WERI-Rb-1 (cell line): Measurements from ENCODE around the gene ETV4.

Source experiments
- DNase-seq: peaks from one replicate; pipeline ENCODE4 v3.0.0-alpha.2; 2020
- H3K27ac ChIP-seq: fragments of 250-450 bp; sonication (Bioruptor Pico); 2 replicates; pipeline ENCODE4 v1.5.1; 2020; ENCODE audit warnings: mild to moderate bottlenecking, moderate library complexity
- H3K27me3 ChIP-seq: fragments of 250-450 bp; sonication (Bioruptor Pico); 2 replicates; pipeline ENCODE4 v1.5.1; 2021; ENCODE audit warnings: mild to moderate bottlenecking, low read depth, moderate library complexity; ENCODE audit not compliant: insufficient read depth, severe bottlenecking
- H3K36me3 ChIP-seq: fragments of 250-450 bp; sonication (Bioruptor Pico); 2 replicates; pipeline ENCODE4 v1.5.1; 2020; ENCODE audit warnings: mild to moderate bottlenecking, moderate library complexity
- H3K4me3 ChIP-seq: 2 replicates; pipeline ENCODE4 v1.5.1; 2011; ENCODE audit warnings: low read depth, mild to moderate bottlenecking, control low read depth, low read length
- H3K9me3 ChIP-seq: fragments of 250-450 bp; sonication (Bioruptor Pico); 2 replicates; pipeline ENCODE4 v1.5.1; 2021; ENCODE audit warnings: mild to moderate bottlenecking, moderate library complexity; ENCODE audit not compliant: severe bottlenecking
- CTCF ChIP-seq: IDR thresholded peaks from 2 replicates; pipeline ENCODE4 v1.5.1; 2011; ENCODE audit warnings: low read depth, mild to moderate bottlenecking, control low read depth, inconsistent platforms, low read length

Gene ETV4

DNA sequence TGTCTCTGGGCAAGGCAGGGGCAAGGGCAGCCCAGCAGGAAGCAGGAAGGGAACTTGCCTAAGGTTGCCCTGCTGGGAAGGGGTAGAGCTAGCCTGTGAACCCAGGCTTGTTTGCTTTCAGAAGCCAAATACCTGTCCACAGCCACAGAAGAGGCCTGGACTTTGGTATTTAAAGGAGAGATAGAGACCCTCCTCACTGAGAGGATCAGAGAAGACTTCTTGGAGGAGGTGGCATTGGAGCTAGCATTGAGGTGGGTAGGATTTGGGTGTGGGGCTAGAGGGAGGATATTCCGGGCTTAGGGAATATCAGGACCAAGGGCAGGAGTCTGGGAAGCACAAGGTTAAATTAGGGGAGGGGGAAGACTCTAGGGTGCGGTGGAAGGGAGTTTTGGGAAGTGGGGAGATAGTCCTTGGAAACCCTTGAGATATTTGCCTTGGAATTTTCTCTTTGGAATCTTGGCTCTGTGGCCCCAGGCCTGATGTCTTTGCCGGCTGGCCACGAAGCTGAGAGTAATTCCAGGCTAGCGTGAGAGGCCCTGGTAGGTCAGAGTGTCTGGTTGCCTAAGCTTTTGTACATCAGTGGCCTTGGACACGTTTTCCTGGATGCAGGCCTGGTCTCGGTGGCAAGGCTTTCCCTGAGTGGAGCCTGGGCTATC, 13.1 kb upstream of the ETV4 start:
- Histone ChIP-seq H3K27me3 (no peaks in the 10 kb centered on the region), H3K27ac (no peak overlapping the region), H3K36me3 (no peaks in the 10 kb centered on the region), H3K4me3 (no peak overlapping the region), H3K9me3 (no peaks in the 10 kb centered on the region)
- TF ChIP-seq CTCF, result no peak
- no peak for DNase-seq

DNA sequence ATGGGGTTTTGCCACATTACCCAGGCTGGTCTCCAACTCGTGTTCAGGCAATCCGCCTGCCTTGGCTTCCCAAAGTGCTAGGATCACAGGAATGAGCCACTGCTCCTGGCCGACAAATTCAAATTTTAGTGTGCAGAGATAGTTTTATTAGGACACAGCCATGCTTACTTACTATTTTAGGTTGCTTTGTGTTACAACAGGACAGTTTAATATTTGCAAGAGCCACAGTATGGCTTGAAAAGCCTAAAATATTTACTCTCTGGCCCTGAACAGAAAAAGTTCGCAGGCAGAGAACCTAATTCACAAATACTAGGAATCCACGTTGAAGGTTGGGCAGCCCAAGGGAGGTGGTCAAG, 12.6 kb upstream of the ETV4 start:
- Histone ChIP-seq H3K4me3 (no peak overlapping the region), H3K36me3 (no peaks in the 10 kb centered on the region), H3K27ac (no peak overlapping the region), H3K27me3 (no peaks in the 10 kb centered on the region), H3K9me3 (no peaks in the 10 kb centered on the region)
- no peak for DNase-seq
- no peak for TF ChIP-seq CTCF

DNA sequence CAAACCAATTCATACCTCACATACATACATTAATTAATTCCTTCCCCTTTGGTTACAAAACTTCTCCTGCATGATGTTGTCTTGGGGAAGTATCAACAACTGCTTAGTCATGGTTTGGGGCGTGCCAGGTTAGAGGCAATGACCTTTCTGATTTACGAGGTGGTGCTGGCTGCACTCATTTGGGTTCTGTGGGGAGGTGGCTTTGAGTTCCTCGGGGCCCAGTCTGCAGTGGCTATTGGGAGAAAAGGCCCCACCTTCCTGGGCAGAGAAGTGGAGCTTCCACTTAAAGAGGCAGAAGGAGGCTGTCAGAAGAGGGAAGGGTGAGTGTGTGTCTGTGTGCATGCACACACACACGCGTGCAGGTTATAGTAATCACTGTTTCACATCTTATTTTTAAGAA, 10.2 kb upstream of the ETV4 start:
- no peak for DNase-seq
- H3K27ac ChIP-seq, result no peak overlapping the region

DNA sequence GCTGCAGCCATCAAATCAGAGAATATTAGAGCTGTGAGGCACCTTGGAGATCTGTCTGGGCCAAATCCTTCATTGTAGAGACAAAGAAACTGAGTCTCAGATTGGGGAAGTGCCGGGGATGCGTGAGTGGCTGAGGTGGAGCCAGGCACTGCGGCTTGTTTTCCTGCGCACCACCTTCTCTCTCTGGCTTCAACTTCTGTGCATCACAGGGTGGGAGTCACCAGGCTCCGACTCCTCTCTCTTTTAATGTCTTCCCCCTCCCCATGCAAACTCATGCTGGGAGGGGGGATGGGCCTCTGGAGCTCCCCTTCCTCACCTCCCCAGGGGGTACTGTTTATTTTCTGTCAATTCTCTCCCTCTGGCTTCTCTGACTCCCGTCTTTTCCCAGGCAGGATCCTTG, 8.7 kb upstream of the ETV4 start:
- Histone ChIP-seq H3K27me3 (no peaks in the 10 kb centered on the region), H3K27ac (no peak overlapping the region), H3K36me3 (no peaks in the 10 kb centered on the region), H3K4me3 (no peak overlapping the region), H3K9me3 (no peaks in the 10 kb centered on the region)
- DNase-seq, result no peak
- TF ChIP-seq CTCF, result no peak

More for the DNA sequence above, 10.2 kb upstream of the ETV4 start:
- Histone ChIP-seq H3K27me3 (no peaks in the 10 kb centered on the region), H3K4me3 (no peak overlapping the region), H3K36me3 (no peaks in the 10 kb centered on the region), H3K9me3 (no peaks in the 10 kb centered on the region)
- no peak for TF ChIP-seq CTCF

DNA sequence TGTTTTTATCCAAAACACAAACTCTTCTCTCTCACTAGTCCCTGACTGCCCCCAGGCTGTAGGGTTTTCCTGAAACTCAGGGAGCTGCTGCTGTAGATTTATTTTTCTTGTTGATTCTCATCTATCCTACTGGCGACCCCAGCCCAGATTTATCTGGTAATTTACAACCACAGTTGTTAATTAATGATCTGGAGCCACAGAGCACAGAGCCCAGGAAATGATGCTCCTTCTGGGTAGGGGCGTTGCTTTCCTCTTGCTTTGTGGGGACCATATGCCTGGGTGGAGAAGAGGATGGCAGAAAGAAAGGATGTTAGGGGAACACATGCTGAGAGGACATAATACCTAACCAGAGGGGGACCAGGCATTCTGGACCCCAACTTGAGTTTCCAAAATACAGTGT, 7.4 kb upstream of the ETV4 start:
- no peaks in the 10 kb centered on the region for H3K36me3 ChIP-seq
- H3K4me3 ChIP-seq, result no peak overlapping the region
- H3K27ac ChIP-seq, result no peak overlapping the region
- no peak for TF ChIP-seq CTCF
- no peaks in the 10 kb centered on the region for H3K27me3 ChIP-seq
- DNase-seq, result no peak
- H3K9me3 ChIP-seq, result no peaks in the 10 kb centered on the region

GRCh38 chr17:43552229-43552837, 6.2 kb upstream of the ETV4 start:
- no peak for DNase-seq
- no peaks in the 10 kb centered on the region for H3K9me3 ChIP-seq
- H3K27ac ChIP-seq, result no peak overlapping the region
- no peak for TF ChIP-seq CTCF
- peaks cover 2% of the 10 kb centered on the region for H3K27me3 ChIP-seq
- H3K4me3 ChIP-seq, result no peak overlapping the region
- no peaks in the 10 kb centered on the region for H3K36me3 ChIP-seq
